Measurements from ENCODE around the gene CAMP. TPM values are rescaled to one million over a fixed set of nuclear protein-coding genes. Genes with fewer than 3 reads are reported as not detected.

CAMP gene
- total RNA-seq, 1 donor from 2014 or later: not detected

DNA sequence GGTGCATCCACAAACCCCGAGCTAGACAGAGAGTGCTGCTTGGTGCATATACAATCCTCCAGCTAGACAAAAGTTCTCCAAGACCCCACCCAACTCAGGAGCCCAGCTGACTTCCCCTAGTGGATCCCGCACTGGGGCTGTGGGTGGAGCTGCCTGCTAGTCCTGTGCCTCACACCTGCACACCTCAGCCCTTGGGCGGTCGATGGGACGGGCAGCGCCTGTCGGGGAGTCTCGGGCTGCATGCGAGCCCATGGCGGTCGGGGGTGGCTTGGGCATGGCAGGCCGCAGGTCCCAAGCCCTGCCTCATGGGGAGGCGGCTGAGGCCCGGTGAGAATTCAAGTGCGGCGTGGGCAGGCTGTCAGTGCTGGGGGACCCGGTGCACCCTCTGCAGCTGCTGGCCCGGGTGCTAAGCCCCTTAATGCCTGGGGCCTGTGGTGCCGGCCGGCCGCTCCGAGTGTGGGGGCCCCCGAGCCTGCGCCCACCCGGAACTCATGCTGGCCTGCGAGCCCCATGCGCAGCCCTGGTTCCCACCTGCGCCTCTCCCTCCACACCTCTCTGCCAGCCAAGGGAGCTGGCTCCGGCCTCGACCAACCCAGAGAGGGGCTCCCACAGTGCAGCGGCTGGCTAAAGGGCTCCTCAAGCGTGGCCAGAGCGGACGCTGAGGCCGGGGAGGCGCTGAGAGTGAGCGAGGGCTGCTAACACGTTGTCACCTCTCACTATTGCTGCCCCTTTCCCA is 48.6 kb downstream of the CAMP start:
- Histone ChIP-seq H3K27me3 (ENCODE audit: low read depth) (no peaks in the 10 kb centered on the region), H3K4me1 (peaks cover 12% of the 10 kb centered on the region), H3K4me3 (no peak overlapping the region), H3K27ac (replicated peaks) (no peak overlapping the region), H3K36me3 (peaks cover 24% of the 10 kb centered on the region), H3K9me3 (replicated peaks) (no peaks in the 10 kb centered on the region)
- intact Hi-C loops (cut with micrococcal nuclease): loop anchor here (10.0 kb wide), 1 partner anchor 163 kb away; the partner anchor contains the start of gene PLXNB1
- TF ChIP-seq, protein P1, sequence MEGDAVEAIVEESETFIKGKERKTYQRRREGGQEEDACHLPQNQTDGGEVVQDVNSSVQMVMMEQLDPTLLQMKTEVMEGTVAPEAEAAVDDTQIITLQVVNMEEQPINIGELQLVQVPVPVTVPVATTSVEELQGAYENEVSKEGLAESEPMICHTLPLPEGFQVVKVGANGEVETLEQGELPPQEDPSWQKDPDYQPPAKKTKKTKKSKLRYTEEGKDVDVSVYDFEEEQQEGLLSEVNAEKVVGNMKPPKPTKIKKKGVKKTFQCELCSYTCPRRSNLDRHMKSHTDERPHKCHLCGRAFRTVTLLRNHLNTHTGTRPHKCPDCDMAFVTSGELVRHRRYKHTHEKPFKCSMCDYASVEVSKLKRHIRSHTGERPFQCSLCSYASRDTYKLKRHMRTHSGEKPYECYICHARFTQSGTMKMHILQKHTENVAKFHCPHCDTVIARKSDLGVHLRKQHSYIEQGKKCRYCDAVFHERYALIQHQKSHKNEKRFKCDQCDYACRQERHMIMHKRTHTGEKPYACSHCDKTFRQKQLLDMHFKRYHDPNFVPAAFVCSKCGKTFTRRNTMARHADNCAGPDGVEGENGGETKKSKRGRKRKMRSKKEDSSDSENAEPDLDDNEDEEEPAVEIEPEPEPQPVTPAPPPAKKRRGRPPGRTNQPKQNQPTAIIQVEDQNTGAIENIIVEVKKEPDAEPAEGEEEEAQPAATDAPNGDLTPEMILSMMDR (IDR thresholded peaks at IDR 0.05; ENCODE audit: borderline replicate concordance): no peak
- DNase-seq: no peak

DNA sequence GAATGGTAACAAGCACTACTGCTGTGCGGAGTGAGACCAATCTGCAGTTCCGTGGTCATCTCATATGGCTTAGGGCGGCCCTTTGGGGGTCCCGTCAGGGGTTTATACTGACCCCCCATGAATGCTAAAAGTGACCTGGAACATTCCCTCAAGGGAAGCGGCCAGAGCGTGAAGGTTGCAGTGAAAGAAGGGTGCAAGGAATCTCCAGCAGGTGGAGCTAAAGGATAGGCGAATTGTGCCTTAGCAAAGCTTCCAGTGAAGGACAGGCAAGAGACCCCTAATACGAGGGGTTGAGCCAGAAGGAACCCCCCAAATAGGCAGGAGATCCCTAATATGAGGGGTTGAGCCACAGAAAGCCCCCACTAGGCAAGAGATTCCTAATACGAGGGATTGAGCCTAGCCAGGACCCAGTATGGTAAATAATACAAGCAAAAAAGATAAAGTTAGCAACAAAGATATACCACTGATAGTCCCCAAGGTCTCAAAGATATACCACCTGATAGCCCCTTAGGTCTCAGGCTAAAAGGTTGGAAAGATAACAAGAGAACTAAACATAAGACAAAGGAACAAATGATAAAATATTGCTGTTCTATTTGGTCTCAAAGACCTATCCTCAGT is 50.4 kb downstream of the CAMP start:
- TF ChIP-seq, protein P1 (IDR thresholded peaks at IDR 0.05; ENCODE audit: borderline replicate concordance): peak; percentile 85
- intact Hi-C loops (cut with micrococcal nuclease): loop anchor here (10.0 kb wide), 1 partner anchor 161 kb away; the partner anchor contains the start of gene PLXNB1
- no peak overlapping the region for H3K4me3 ChIP-seq
- H3K27me3 ChIP-seq (ENCODE audit: low read depth): no peaks in the 10 kb centered on the region
- H3K4me1 ChIP-seq: no peaks in the 10 kb centered on the region
- DNase-seq: no peak
- H3K36me3 ChIP-seq: peaks cover 14% of the 10 kb centered on the region
- H3K27ac ChIP-seq (replicated peaks): no peak overlapping the region
- H3K9me3 ChIP-seq (replicated peaks): no peaks in the 10 kb centered on the region

DNA sequence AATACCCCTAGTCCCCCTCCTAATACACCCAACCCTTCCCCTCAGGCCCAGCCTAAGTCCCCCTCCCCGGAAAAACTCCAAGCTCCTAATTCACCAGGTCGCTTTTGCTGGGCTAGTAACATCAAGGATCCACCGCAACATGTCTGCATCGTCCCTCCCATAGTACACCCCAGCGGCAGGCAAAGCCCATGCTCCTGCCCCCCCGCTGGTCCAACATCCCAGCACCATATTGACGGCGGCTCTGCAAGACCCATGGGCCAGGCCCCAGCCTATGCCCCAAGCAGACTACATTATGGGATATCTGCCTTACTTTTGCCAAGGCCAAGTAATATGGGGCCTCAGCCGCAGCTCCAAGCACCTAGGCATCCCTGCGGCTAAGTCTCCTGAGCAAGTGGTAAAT is 51.2 kb downstream of the CAMP start:
- no peak overlapping the region for H3K27ac ChIP-seq (replicated peaks)
- peaks cover 7% of the 10 kb centered on the region for H3K36me3 ChIP-seq
- H3K4me3 ChIP-seq: no peak overlapping the region
- TF ChIP-seq, protein P1 (IDR thresholded peaks at IDR 0.05; ENCODE audit: borderline replicate concordance): no peak
- H3K4me1 ChIP-seq: no peaks in the 10 kb centered on the region
- intact Hi-C loops (cut with micrococcal nuclease): loop anchor here (10.0 kb wide), 1 partner anchor 160 kb away; the partner anchor contains the start of gene PLXNB1
- DNase-seq: no peak
- no peaks in the 10 kb centered on the region for H3K27me3 ChIP-seq (ENCODE audit: low read depth)
- no peaks in the 10 kb centered on the region for H3K9me3 ChIP-seq (replicated peaks)

Small RNA genes within 50 kb of the gene (microRNA-seq; reads per million reads assigned to microRNA genes)
- 5.9 reads per million, percentile 17 among the genes with 10 or more reads in this experiment for gene MIR4443

Other genes starting within 250 kb of the CAMP start
- 662 TPM for gene MAP4, start 207.1 kb upstream of the CAMP start, total RNA-seq
- gene CDC25A, start 35.1 kb upstream of the CAMP start, total RNA-seq: 0.52 TPM
- 6.6 TPM for gene ZNF589, start 17.6 kb downstream of the CAMP start, total RNA-seq
- 20.4 TPM for gene NME6, start 77.9 kb downstream of the CAMP start, total RNA-seq
- gene SPINK8, start 110.2 kb downstream of the CAMP start, total RNA-seq: not detected
- not detected for gene FBXW12, start 148.7 kb downstream of the CAMP start, total RNA-seq
- gene PLXNB1, start 206.6 kb downstream of the CAMP start, total RNA-seq: 42.6 TPM
- 13.9 TPM for gene CCDC51, start 216.6 kb downstream of the CAMP start, total RNA-seq
- gene TMA7, start 216.8 kb downstream of the CAMP start, total RNA-seq: 258 TPM
- 4.3 TPM for gene ATRIP, start 223.2 kb downstream of the CAMP start, total RNA-seq